ENCODE results near the gene DST. TPM values are rescaled to one million over a fixed set of nuclear protein-coding genes. Genes with fewer than 3 reads are reported as not detected.

DST gene
- polyA plus RNA-seq, 1 experiment = 80.6 TPM

DNA sequence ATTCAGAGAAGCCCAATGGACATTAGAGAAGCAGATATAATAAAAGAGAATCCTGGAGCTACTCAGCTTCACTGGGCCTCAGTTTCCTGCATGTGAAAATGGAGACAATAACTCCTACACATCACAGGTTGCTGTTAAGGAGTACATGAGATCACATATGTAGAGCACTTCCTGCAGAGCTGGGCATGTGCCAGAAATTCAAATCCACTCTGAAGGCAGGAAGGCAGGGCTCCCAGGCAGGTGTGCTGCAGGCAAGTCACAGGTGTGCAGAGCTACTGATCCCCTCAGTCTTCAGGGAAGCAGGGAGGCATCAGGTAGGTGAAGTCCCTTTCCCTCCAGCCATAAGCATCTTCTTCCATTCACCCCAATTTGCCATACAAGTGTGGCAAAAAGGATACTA, 48.0 kb downstream of the DST start:
- ChIA-PET CTCF (interaction anchor here (0.7 to 6.6 kb wide), 25 partner anchors 13 to 281 kb away, joined by 3 to 80 read pairs (median 6); no protein-coding TSS in a partner anchor), POLR2A (no interaction called here)
- Histone ChIP-seq H3K27me3 (ENCODE audit: control insufficient read depth, insufficient read depth, low read length) (no peaks in the 10 kb centered on the region), H3K36me3 (ENCODE audit: control insufficient read depth, insufficient read depth, low read length) (peaks cover 13% of the 10 kb centered on the region), H3K4me3 (ENCODE audit: low read depth, low read length) (no peak overlapping the region)
- DNase-seq (ENCODE audit: low read depth) = no peak
- TF ChIP-seq, protein P1, sequence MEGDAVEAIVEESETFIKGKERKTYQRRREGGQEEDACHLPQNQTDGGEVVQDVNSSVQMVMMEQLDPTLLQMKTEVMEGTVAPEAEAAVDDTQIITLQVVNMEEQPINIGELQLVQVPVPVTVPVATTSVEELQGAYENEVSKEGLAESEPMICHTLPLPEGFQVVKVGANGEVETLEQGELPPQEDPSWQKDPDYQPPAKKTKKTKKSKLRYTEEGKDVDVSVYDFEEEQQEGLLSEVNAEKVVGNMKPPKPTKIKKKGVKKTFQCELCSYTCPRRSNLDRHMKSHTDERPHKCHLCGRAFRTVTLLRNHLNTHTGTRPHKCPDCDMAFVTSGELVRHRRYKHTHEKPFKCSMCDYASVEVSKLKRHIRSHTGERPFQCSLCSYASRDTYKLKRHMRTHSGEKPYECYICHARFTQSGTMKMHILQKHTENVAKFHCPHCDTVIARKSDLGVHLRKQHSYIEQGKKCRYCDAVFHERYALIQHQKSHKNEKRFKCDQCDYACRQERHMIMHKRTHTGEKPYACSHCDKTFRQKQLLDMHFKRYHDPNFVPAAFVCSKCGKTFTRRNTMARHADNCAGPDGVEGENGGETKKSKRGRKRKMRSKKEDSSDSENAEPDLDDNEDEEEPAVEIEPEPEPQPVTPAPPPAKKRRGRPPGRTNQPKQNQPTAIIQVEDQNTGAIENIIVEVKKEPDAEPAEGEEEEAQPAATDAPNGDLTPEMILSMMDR (IDR thresholded peaks at IDR 0.05; ENCODE audit: insufficient read depth, low read depth, low read length) = no peak

DNA sequence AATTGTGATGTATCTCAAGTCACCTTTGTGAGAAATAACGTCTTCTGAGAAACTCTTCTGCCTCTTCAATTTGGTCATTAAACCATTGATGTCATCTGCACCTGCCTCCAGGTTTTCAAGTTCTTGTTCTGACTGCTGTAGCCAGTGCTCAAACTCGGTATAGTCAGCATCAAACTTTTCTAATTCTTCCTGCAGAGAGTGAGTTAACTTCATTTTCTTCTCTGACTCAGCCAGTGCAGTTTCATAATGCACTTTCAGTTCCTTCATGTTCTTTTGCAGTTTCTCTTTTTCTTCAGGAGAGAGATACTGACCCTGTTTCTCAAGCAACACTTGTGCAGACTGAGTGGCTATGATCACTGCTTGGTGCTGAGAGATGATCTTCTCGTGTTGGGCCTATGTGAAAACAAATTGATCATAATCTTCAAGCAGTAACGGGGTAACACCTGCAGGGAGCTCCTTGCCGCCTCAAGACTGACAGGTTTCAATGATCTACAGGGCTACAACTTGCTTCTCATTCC, 48.8 kb downstream of the DST start:
- POLR2A ChIA-PET = no interaction called here
- no peak for DNase-seq (ENCODE audit: low read depth)

DNA sequence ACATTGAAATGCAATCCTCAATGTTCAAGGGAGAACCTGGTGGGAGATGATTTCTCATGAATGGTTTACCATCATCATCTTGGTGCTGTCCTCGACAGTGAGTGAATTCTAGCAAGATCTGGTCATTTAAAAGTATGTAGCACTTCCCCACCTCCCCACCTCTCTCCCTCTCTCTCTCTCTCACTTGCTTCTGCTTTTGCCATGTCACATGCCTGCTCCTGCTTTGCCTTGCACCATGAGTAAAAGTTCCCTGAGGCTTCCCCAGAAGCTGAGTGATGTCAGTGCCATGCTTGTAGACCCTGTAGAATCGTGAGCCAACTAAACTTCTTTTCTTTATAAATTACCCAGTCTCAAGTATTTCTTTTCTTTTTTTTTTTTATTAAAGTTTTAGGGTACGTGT, 60.5 kb downstream of the DST start:
- ChIA-PET CTCF (interaction anchor here (1.1 to 1.2 kb wide), 4 partner anchors 11 to 32 kb away, joined by 3 to 7 read pairs (median 4); no protein-coding TSS in a partner anchor), POLR2A (no interaction called here)
- TF ChIP-seq, protein P1 (IDR thresholded peaks at IDR 0.05; ENCODE audit: insufficient read depth, low read depth, low read length) = no peak
- H3K4me3 ChIP-seq (ENCODE audit: low read depth, low read length) = no peak overlapping the region
- DNase-seq (ENCODE audit: low read depth) = no peak
- H3K36me3 ChIP-seq (ENCODE audit: control insufficient read depth, insufficient read depth, low read length) = no peaks in the 10 kb centered on the region
- no peaks in the 10 kb centered on the region for H3K27me3 ChIP-seq (ENCODE audit: control insufficient read depth, insufficient read depth, low read length)

More for the DNA sequence above, 48.8 kb downstream of the DST start:
- Histone ChIP-seq H3K27me3 (ENCODE audit: control insufficient read depth, insufficient read depth, low read length) (no peaks in the 10 kb centered on the region), H3K4me3 (ENCODE audit: low read depth, low read length) (no peak overlapping the region), H3K36me3 (ENCODE audit: control insufficient read depth, insufficient read depth, low read length) (peaks cover 13% of the 10 kb centered on the region)
- TF ChIP-seq, protein P1 (IDR thresholded peaks at IDR 0.05; ENCODE audit: insufficient read depth, low read depth, low read length) = no peak
- CTCF ChIA-PET = interaction anchor here (0.8 to 6.6 kb wide), 13 partner anchors 15 to 280 kb away, joined by 3 to 80 read pairs (median 10); no protein-coding TSS in a partner anchor

DNA sequence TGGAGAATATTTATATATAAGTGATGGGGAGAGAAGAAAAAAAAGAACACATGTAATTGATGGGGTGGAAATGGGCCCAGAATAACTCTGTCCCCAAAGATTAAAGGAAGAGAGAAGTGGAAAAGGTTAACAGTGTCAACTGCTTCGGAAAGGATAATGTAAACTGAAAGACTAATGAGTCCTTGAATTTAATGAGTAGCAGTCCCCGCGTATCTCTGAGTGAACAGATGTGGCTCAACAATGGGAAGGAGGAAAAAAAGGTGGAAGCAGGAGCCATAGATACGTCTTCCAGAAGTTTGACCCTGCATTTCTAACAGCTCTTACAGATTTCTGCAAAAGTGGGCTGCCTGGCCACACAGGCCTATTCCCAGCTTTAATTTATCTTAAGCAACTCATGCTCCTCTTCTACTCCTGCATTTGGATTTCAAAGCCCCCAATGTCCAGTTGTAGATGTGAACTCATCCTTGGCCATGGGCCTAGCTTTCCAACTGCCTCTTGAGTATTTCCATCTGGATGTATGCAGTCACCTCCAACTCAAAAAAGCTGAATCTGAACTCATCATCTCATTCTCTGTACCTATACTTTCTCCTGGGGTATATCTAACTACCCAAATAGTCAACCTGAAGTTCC, 61.3 kb downstream of the DST start:
- POLR2A ChIA-PET = interaction anchor here (0.6 kb wide), 1 partner anchor 14 kb away, joined by 6 read pairs; no protein-coding TSS in a partner anchor
- CTCF ChIA-PET = interaction anchor here (1.1 to 1.2 kb wide), 4 partner anchors 11 to 31 kb away, joined by 3 to 7 read pairs (median 4); no protein-coding TSS in a partner anchor
- TF ChIP-seq, protein P1 (IDR thresholded peaks at IDR 0.05; ENCODE audit: insufficient read depth, low read depth, low read length) = no peak
- DNase-seq (ENCODE audit: low read depth) = no peak
- Histone ChIP-seq H3K36me3 (ENCODE audit: control insufficient read depth, insufficient read depth, low read length) (peaks cover 3% of the 10 kb centered on the region; the same call in 1 of the 2 replicates), H3K4me3 (ENCODE audit: low read depth, low read length) (no peak overlapping the region), H3K27me3 (ENCODE audit: control insufficient read depth, insufficient read depth, low read length) (no peaks in the 10 kb centered on the region)

DNA sequence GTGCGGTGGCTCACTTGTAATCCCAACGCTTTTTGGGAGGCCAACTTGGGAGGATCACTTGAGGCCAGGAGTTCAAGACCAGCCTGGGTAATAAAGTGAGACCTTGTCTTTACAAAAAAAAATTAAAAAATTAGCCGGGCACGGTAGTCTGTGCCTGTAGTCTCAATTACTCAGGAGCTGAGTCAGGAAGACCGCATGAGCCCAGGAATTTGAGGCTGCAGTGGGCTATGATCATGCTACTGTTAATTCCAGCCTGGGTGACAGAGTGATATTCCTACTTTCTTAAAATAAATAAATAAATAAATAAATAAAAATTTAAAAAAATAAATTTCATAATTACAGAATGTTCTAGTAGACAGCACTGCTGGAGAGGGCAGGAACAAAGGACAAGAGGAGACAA, 62.4 kb downstream of the DST start:
- Histone ChIP-seq H3K36me3 (ENCODE audit: control insufficient read depth, insufficient read depth, low read length) (peaks cover 3% of the 10 kb centered on the region; the same call in 1 of the 2 replicates), H3K27me3 (ENCODE audit: control insufficient read depth, insufficient read depth, low read length) (no peaks in the 10 kb centered on the region), H3K4me3 (ENCODE audit: low read depth, low read length) (no peak overlapping the region)
- ChIA-PET CTCF (interaction anchor here (1.3 to 2.0 kb wide), 3 partner anchors 9 to 210 kb away, joined by 3 to 5 read pairs (median 4); no protein-coding TSS in a partner anchor), POLR2A (no interaction called here)
- no peak for DNase-seq (ENCODE audit: low read depth)
- TF ChIP-seq, protein P1 (IDR thresholded peaks at IDR 0.05; ENCODE audit: insufficient read depth, low read depth, low read length) = no peak
